HUES48 (cell line): Measurements from ENCODE around the gene MICALL1.
"Not testable (repeated sequence)": the region's sequence is repeated elsewhere in the genome, so short reads cannot be mapped to it uniquely, and the experiment has no call there.

Experiments used
- H3K27ac ChIP-seq: one replicate; pipeline ENCODE4 v1.7.0; 2013; ENCODE audit warnings: low read depth, low read length, inconsistent platforms
- H3K27me3 ChIP-seq: 2 replicates; pipeline ENCODE4 v1.6.1; 2013; ENCODE audit warnings: mild to moderate bottlenecking, low read length; ENCODE audit not compliant: control insufficient read depth, insufficient read depth
- H3K36me3 ChIP-seq: 2 replicates; pipeline ENCODE4 v1.6.1; 2013; ENCODE audit warnings: low read length; ENCODE audit not compliant: control insufficient read depth, insufficient read depth
- H3K4me1 ChIP-seq: 2 replicates; pipeline ENCODE4 v1.6.1; 2013; ENCODE audit warnings: mild to moderate bottlenecking, low read length; ENCODE audit not compliant: control insufficient read depth, insufficient read depth
- H3K4me3 ChIP-seq: 2 replicates; pipeline ENCODE4 v1.5.1; 2013; ENCODE audit warnings: mild to moderate bottlenecking, low read depth, low read length
- H3K9ac ChIP-seq: 2 replicates; pipeline ENCODE4 v1.6.1; 2013; ENCODE audit warnings: mild to moderate bottlenecking, low read depth, low read length, moderate library complexity
- H3K9me3 ChIP-seq: 2 replicates; pipeline ENCODE4 v1.6.1; 2013; ENCODE audit warnings: low read length; ENCODE audit not compliant: control insufficient read depth, insufficient read depth

MICALL1 gene

GRCh38 chr22:37967147-37967546, 61.0 kb downstream of the MICALL1 start:
- Histone ChIP-seq H3K9me3 (no peaks in the 10 kb centered on the region), H3K36me3 (peaks cover 48% of the 10 kb centered on the region), H3K4me3 (no peak overlapping the region), H3K27ac (no peak overlapping the region), H3K27me3 (no peaks in the 10 kb centered on the region), H3K4me1 (peaks cover 17% of the 10 kb centered on the region), H3K9ac (no peak overlapping the region)

GRCh38 chr22:37967637-37968451, 61.7 kb downstream of the MICALL1 start:
- Histone ChIP-seq H3K9ac (no peak overlapping the region), H3K27me3 (no peaks in the 10 kb centered on the region), H3K4me3 (no peak overlapping the region), H3K4me1 (peaks cover 20% of the 10 kb centered on the region), H3K9me3 (no peaks in the 10 kb centered on the region), H3K36me3 (peaks cover 44% of the 10 kb centered on the region), H3K27ac (no peak overlapping the region)

GRCh38 chr22:37968452-37969251, 62.6 kb downstream of the MICALL1 start:
- no peak overlapping the region for H3K27ac ChIP-seq
- H3K9ac ChIP-seq, result no peak overlapping the region
- no peak overlapping the region for H3K4me3 ChIP-seq
- peaks cover 39% of the 10 kb centered on the region for H3K36me3 ChIP-seq
- no peaks in the 10 kb centered on the region for H3K9me3 ChIP-seq
- no peaks in the 10 kb centered on the region for H3K27me3 ChIP-seq
- peaks cover 20% of the 10 kb centered on the region for H3K4me1 ChIP-seq

- Histone ChIP-seq H3K9ac (no peak overlapping the region), H3K4me1 (peaks cover 18% of the 10 kb centered on the region), H3K27ac (peak overlapping the region; percentile 45), H3K27me3 (no peaks in the 10 kb centered on the region), H3K4me3 (no peak overlapping the region), H3K9me3 (no peaks in the 10 kb centered on the region), H3K36me3 (peaks cover 27% of the 10 kb centered on the region)
These were observed 64.8 kb downstream of the MICALL1 start for GRCh38 chr22:37970864-37971263.

- peaks cover 16% of the 10 kb centered on the region for H3K4me1 ChIP-seq
- no peak overlapping the region for H3K9ac ChIP-seq
- H3K9me3 ChIP-seq, result no peaks in the 10 kb centered on the region
- H3K4me3 ChIP-seq, result 0 out of 2 replicates have a peak overlapping the region, but pooled peaks have one; percentile 1
- H3K27ac ChIP-seq, result peak overlapping the region; percentile 45
- no peaks in the 10 kb centered on the region for H3K27me3 ChIP-seq
- peaks cover 18% of the 10 kb centered on the region for H3K36me3 ChIP-seq
These were observed 65.7 kb downstream of the MICALL1 start for GRCh38 chr22:37971475-37972434.

GRCh38 chr22:37972527-37972926, 66.4 kb downstream of the MICALL1 start:
- Histone ChIP-seq H3K4me3 (no peak overlapping the region), H3K9me3 (no peaks in the 10 kb centered on the region), H3K27ac (no peak overlapping the region), H3K27me3 (no peaks in the 10 kb centered on the region), H3K4me1 (peaks cover 16% of the 10 kb centered on the region), H3K36me3 (peaks cover 10% of the 10 kb centered on the region; the same call in 1 of the 2 replicates), H3K9ac (no peak overlapping the region)

GRCh38 chr22:37973271-37974170, 67.4 kb downstream of the MICALL1 start:
- Histone ChIP-seq H3K4me1 (peaks cover 16% of the 10 kb centered on the region), H3K4me3 (no peak overlapping the region), H3K36me3 (peaks cover under 1% of the 10 kb centered on the region; the same call in 1 of the 2 replicates), H3K27me3 (no peaks in the 10 kb centered on the region), H3K9ac (no peak overlapping the region), H3K27ac (no peak overlapping the region), H3K9me3 (no peaks in the 10 kb centered on the region)

- Histone ChIP-seq H3K27me3 (no peaks in the 10 kb centered on the region), H3K27ac (no peak overlapping the region), H3K4me3 (no peak overlapping the region), H3K9me3 (no peaks in the 10 kb centered on the region), H3K36me3 (no peaks in the 10 kb centered on the region), H3K9ac (no peak overlapping the region), H3K4me1 (peaks cover 19% of the 10 kb centered on the region)
These were observed 69.1 kb downstream of the MICALL1 start for GRCh38 chr22:37975153-37975552.

- H3K27ac ChIP-seq, H3K9ac ChIP-seq, H3K27me3 ChIP-seq, H3K36me3 ChIP-seq, H3K9me3 ChIP-seq, H3K4me3 ChIP-seq: not testable (repeated sequence)
- H3K4me1 ChIP-seq, result peaks cover 14% of the 10 kb centered on the region
These were observed 69.9 kb downstream of the MICALL1 start for GRCh38 chr22:37976022-37976421.

- H3K27me3 ChIP-seq, result no peaks in the 10 kb centered on the region
- no peaks in the 10 kb centered on the region for H3K9me3 ChIP-seq
- no peak overlapping the region for H3K4me3 ChIP-seq
- H3K4me1 ChIP-seq, result peaks cover 9% of the 10 kb centered on the region
- H3K36me3 ChIP-seq, result no peaks in the 10 kb centered on the region
- no peak overlapping the region for H3K27ac ChIP-seq
- no peak overlapping the region for H3K9ac ChIP-seq
These were observed 70.5 kb downstream of the MICALL1 start for GRCh38 chr22:37976547-37976946.
